ENCODE measurements around the gene ALKBH8. TPM values are rescaled to one million over a fixed set of nuclear protein-coding genes. Genes with fewer than 3 reads are reported as not detected.

Gene ALKBH8
- total RNA-seq, 1 donor from 2014 or later, result 11.0 TPM

- no peak overlapping the region for H3K4me3 Mint-ChIP-seq
- no peaks in the 10 kb centered on the region for H3K4me1 Mint-ChIP-seq
- TF ChIP-seq, protein P1, sequence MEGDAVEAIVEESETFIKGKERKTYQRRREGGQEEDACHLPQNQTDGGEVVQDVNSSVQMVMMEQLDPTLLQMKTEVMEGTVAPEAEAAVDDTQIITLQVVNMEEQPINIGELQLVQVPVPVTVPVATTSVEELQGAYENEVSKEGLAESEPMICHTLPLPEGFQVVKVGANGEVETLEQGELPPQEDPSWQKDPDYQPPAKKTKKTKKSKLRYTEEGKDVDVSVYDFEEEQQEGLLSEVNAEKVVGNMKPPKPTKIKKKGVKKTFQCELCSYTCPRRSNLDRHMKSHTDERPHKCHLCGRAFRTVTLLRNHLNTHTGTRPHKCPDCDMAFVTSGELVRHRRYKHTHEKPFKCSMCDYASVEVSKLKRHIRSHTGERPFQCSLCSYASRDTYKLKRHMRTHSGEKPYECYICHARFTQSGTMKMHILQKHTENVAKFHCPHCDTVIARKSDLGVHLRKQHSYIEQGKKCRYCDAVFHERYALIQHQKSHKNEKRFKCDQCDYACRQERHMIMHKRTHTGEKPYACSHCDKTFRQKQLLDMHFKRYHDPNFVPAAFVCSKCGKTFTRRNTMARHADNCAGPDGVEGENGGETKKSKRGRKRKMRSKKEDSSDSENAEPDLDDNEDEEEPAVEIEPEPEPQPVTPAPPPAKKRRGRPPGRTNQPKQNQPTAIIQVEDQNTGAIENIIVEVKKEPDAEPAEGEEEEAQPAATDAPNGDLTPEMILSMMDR (conservative IDR thresholded peaks at IDR 0.05), result no peak
- no peak for DNase-seq (ENCODE audit: low read depth, low spot score)
- no peaks in the 10 kb centered on the region for H3K27me3 Mint-ChIP-seq (ENCODE audit: low read depth)
- peaks cover 4% of the 10 kb centered on the region for H3K36me3 Mint-ChIP-seq (ENCODE audit: low read depth)
- H3K27ac Mint-ChIP-seq (ENCODE audit: unreplicated experiment), result no peak overlapping the region
- peaks cover 7% of the 10 kb centered on the region for H3K9me3 Mint-ChIP-seq
These were observed 69.5 kb downstream of the ALKBH8 start for GRCh38 chr11:107496011-107496410.

- Mint-ChIP-seq H3K27ac (ENCODE audit: unreplicated experiment) (no peak overlapping the region), H3K4me3 (no peak overlapping the region), H3K36me3 (ENCODE audit: low read depth) (peaks cover 4% of the 10 kb centered on the region), H3K27me3 (ENCODE audit: low read depth) (no peaks in the 10 kb centered on the region), H3K9me3 (peaks cover 5% of the 10 kb centered on the region), H3K4me1 (no peaks in the 10 kb centered on the region)
- DNase-seq (ENCODE audit: low read depth, low spot score), result no peak
- TF ChIP-seq, protein P1 (conservative IDR thresholded peaks at IDR 0.05), result no peak
These were observed 71.5 kb downstream of the ALKBH8 start for GRCh38 chr11:107494055-107494454.

GRCh38 chr11:107493117-107493516, 72.4 kb downstream of the ALKBH8 start:
- no peak overlapping the region for H3K4me3 Mint-ChIP-seq
- peaks cover 4% of the 10 kb centered on the region for H3K9me3 Mint-ChIP-seq
- TF ChIP-seq, protein P1 (conservative IDR thresholded peaks at IDR 0.05), result no peak

GRCh38 chr11:107490836-107491235, 74.7 kb downstream of the ALKBH8 start:
- no peak overlapping the region for H3K27ac Mint-ChIP-seq (ENCODE audit: unreplicated experiment)
- H3K9me3 Mint-ChIP-seq, result no peaks in the 10 kb centered on the region
- H3K4me1 Mint-ChIP-seq, result no peaks in the 10 kb centered on the region
- DNase-seq (ENCODE audit: low read depth, low spot score), result no peak
- no peak overlapping the region for H3K4me3 Mint-ChIP-seq
- H3K36me3 Mint-ChIP-seq (ENCODE audit: low read depth), result no peaks in the 10 kb centered on the region
- H3K27me3 Mint-ChIP-seq (ENCODE audit: low read depth), result no peaks in the 10 kb centered on the region
- TF ChIP-seq, protein P1 (conservative IDR thresholded peaks at IDR 0.05), result no peak

More at GRCh38 chr11:107493117-107493516, 72.4 kb downstream of the ALKBH8 start:
- Mint-ChIP-seq H3K27ac (ENCODE audit: unreplicated experiment) (no peak overlapping the region), H3K27me3 (ENCODE audit: low read depth) (no peaks in the 10 kb centered on the region), H3K4me1 (no peaks in the 10 kb centered on the region), H3K36me3 (ENCODE audit: low read depth) (peaks cover 4% of the 10 kb centered on the region)
- no peak for DNase-seq (ENCODE audit: low read depth, low spot score)

DNA sequence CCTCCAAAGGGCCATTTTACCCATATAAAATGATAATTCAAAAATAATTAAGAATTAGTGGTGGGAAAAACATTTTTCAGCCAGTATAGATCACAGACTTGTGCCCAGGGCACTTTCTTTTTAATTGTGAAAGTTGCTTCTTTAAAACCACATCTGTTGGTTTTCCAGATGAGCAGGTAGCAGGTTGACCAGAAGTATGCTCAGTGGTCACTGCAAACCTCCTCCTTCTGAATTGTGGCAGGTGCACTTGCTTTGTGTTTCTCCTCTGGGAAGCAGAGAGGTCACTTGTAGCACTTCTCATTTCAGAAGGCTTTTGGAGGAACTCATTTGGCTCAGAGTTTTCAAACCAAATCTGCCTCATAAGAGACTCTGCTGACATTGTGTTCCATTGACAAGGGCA, 83.3 kb downstream of the ALKBH8 start:
- Mint-ChIP-seq H3K9me3 (no peaks in the 10 kb centered on the region), H3K27ac (ENCODE audit: unreplicated experiment) (no peak overlapping the region), H3K36me3 (ENCODE audit: low read depth) (no peaks in the 10 kb centered on the region), H3K27me3 (ENCODE audit: low read depth) (peaks cover 10% of the 10 kb centered on the region), H3K4me3 (no peak overlapping the region), H3K4me1 (no peaks in the 10 kb centered on the region)
- DNase-seq (ENCODE audit: low read depth, low spot score), result no peak
- TF ChIP-seq, protein P1 (conservative IDR thresholded peaks at IDR 0.05), result no peak

GRCh38 chr11:107478922-107479321, 86.6 kb downstream of the ALKBH8 start:
- no peaks in the 10 kb centered on the region for H3K4me1 Mint-ChIP-seq
- no peaks in the 10 kb centered on the region for H3K9me3 Mint-ChIP-seq
- H3K36me3 Mint-ChIP-seq (ENCODE audit: low read depth), result no peaks in the 10 kb centered on the region
- peaks cover 36% of the 10 kb centered on the region for H3K27me3 Mint-ChIP-seq (ENCODE audit: low read depth)
- TF ChIP-seq, protein P1 (conservative IDR thresholded peaks at IDR 0.05), result no peak
- no peak overlapping the region for H3K27ac Mint-ChIP-seq (ENCODE audit: unreplicated experiment)
- DNase-seq (ENCODE audit: low read depth, low spot score), result no peak
- H3K4me3 Mint-ChIP-seq, result no peak overlapping the region

Measured in neural crest cell (in vitro differentiated cells).